Measurements from ENCODE around the gene PRR19.
"Not testable (repeated sequence)": the region's sequence is repeated elsewhere in the genome, so short reads cannot be mapped to it uniquely, and the experiment has no call there.

GRCh38 chr19:42257842-42258241 is 44.1 kb upstream of the PRR19 start:
- TF ChIP-seq POLR2A, CTCF (IDR thresholded peaks at IDR 0.05): not testable (repeated sequence)
